GM18505 (cell line): ENCODE measurements around the gene NUP50.
"Not testable (repeated sequence)": the region's sequence is repeated elsewhere in the genome, so short reads cannot be mapped to it uniquely, and the experiment has no call there.

Experiments
- ATAC-seq: cut with Tn5 transposase; IDR thresholded peaks from one replicate; pipeline ENCODE4 v1.9.1; 2021; ENCODE audit not compliant: unreplicated experiment
- POLR2A ChIP-seq: IDR thresholded peaks from 4 replicates; pipeline ENCODE4 v1.6.1; 2011; ENCODE audit warnings: borderline replicate concordance; ENCODE audit not compliant: insufficient read depth, insufficient read length; ENCODE audit errors: extremely low read depth

NUP50 gene

DNA sequence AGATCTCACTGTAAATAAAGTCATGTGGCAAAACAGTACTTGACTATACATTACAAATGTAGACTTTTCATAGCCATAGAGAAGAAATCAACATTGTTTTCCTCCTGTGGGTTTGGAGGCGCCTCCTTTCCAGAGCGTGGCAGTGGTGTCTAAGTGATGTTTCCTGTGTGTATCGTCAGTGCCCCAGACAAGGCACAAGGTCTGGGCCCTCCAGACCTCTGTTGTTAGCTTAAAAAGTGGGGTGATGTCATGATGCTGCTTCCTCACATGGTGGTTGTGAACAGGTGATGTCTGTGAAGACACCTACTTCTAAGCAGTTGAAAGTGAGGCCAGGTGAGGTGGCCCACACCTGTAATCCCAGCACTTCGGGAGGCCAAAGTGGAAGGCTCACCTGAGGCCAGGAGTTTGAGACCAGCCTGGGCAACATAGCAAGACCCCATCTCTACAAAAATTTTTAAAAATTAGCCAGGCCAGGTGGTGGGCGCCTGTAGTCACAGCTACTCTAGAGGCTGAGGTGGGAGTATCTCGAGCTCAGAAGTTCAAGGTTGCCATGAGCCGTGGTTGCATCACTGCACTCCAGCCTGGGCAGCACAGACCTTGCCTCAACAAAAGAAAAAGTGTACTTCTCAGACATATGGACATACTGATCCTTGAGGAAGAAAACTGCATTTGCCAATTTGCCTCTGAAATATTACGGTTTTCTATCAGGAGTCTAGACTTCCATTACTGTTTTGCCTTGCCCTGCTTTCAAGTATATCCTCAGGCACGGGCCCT is 15.7 kb downstream of the NUP50 start:
- ATAC-seq, result no peak
- TF ChIP-seq POLR2A, result no peak

- TF ChIP-seq POLR2A, result no peak
- ATAC-seq, result no peak
These were observed 16.5 kb downstream of the NUP50 start for GRCh38 chr22:45180146-45180679.

GRCh38 chr22:45181240-45181639 is 17.5 kb downstream of the NUP50 start:
- ATAC-seq, result no peak
- TF ChIP-seq POLR2A, result no peak

GRCh38 chr22:45181766-45182165 is 18.0 kb downstream of the NUP50 start:
- no peak for TF ChIP-seq POLR2A
- ATAC-seq, result no peak

DNA sequence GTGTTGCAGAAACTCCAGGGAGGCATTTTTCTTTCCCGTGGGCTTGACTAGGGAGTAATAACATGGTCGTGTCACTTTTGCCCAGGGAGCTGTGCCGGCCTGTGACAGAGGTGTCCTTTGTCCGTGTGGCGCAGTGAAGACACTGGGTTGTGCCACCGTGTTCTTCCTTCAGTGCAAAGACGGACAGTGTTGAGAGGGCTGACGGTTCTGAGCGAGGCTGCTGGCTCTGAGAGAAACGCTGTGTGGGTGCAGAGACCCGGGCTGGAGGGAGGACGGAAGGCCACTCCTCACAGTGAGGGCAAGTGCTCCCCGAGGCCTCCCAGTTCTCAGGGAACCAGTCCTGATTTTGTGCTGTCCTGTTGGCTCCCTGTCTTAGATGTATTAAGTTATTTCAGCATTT is 20.2 kb downstream of the NUP50 start:
- no peak for ATAC-seq
- TF ChIP-seq POLR2A, result no peak

GRCh38 chr22:45185718-45186514 is 22.2 kb downstream of the NUP50 start:
- TF ChIP-seq POLR2A, result no peak
- ATAC-seq, result no peak

- TF ChIP-seq POLR2A, result no peak
These were observed 24.2 kb downstream of the NUP50 start for GRCh38 chr22:45187891-45188290.

GRCh38 chr22:45188779-45189178 is 25.1 kb downstream of the NUP50 start:
- no peak for ATAC-seq
- TF ChIP-seq POLR2A, result no peak

More at GRCh38 chr22:45187891-45188290, 24.2 kb downstream of the NUP50 start:
- no peak for ATAC-seq

- TF ChIP-seq POLR2A, result no peak
- ATAC-seq, result no peak
These were observed 26.6 kb downstream of the NUP50 start for GRCh38 chr22:45190202-45190872.

DNA sequence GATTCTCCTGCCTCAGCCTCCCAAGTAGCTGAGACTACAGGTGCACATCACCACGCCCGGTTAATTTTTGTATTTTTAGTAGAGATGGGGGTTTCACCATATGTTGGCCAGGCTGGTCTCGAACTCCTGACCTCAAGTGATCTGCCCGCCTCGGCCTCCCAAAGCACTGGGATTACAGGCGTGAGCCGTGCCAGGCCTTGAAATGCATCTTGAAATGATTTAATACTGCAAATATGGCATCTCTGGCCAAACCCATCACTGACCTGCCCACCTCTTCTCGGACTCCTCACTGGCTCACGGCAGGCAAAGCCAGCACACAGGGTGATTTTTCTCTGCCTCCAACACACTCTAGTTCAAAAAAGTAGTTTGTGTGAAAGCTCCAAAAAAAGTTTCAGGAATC is 28.0 kb downstream of the NUP50 start:
- ATAC-seq, result not testable (repeated sequence)

DNA sequence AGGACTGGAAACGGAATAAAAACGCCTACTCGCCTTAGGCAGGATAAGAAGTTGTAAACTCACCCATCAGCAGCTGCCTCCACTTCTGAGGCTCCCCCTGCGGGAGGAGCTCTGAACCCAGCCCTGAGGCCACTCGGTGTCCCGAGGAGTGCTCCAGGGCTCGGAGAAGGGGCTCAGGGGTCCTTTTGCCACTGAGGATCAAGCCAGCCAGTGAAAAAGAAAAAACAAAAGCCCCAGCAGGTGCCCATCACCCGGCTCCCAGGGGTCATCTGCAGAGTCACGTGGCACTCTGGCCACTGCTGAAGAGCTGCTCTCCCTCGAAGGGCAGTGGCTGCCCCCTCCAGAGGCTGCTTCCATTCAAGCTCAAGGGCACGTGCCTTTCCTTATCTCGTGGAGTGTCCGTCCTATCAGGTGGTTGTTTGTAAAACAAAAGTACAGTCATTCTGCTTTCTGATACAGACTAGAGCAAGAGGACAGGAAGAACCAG is 29.0 kb downstream of the NUP50 start:
- TF ChIP-seq POLR2A, result no peak
- ATAC-seq, result no peak

GRCh38 chr22:45194686-45195085 is 31.0 kb downstream of the NUP50 start:
- no peak for TF ChIP-seq POLR2A
- ATAC-seq, result no peak

DNA sequence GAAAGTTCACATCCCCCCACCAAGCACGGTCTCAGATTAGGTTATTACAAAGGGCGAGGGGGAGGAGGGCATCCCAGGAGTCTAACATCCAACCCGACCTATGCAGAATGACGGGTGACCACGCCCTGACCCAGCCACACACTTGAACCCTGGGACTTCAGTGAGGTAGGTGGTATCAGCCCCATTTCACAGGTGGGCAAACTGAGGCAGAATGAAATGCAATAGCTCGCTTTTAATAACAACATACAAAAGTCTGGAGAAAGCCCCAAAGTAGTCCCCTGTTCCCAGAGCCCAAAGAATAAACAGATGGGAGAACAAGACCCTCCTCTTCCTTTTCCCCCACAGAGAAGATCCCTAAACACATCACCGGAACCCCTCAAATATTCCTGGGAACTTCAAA is 31.9 kb downstream of the NUP50 start:
- no peak for ATAC-seq
- TF ChIP-seq POLR2A, result no peak
